Right atrium auricular region (tissue), 2 donors: ENCODE data around the gene TTLL11. TPM values are rescaled to one million over a fixed set of nuclear protein-coding genes. Genes with fewer than 3 reads are reported as not detected.
"Not testable (repeated sequence)": the region's sequence is repeated elsewhere in the genome, so short reads cannot be mapped to it uniquely, and the experiment has no call there.

ENCODE experiments used
- DNase-seq: peaks from one replicate; pipeline ENCODE4 v3.0.0-alpha.2; 2019; ENCODE audit warnings: low spot score
- H3K27ac ChIP-seq, 2 donors: fragments of 200-600 bp; sonication (generic); 1 replicate in 1 of 2; 2 replicates in 1 of 2; pipeline ENCODE4 v1.5.1; 2016 to 2019
- H3K27me3 ChIP-seq, 2 donors: fragments of 200-600 bp; sonication (generic); one replicate each; pipeline versions ENCODE4 v1.5.1 to v1.6.0; 2017 to 2019
- H3K36me3 ChIP-seq: fragments of 200-600 bp; sonication (generic); one replicate; pipeline ENCODE4 v1.5.1; 2016
- H3K4me1 ChIP-seq, 2 donors: fragments of 200-600 bp; sonication (generic); one replicate each; pipeline versions ENCODE4 v1.5.1 to v1.6.0; 2017 to 2019
- H3K4me3 ChIP-seq, 2 donors: fragments of 200-600 bp; sonication (generic); 1 replicate in 1 of 2; 2 replicates in 1 of 2; pipeline ENCODE4 v1.5.1; 2017 to 2019; ENCODE audit warnings: mild to moderate bottlenecking in 1 of 2, moderate library complexity in 1 of 2
- H3K9me3 ChIP-seq, 2 donors: fragments of 200-600 bp; sonication (generic); one replicate each; pipeline ENCODE4 v1.5.1; 2019
- total RNA-seq, 2 donors: library from RNA; depleted of rRNA; stranded (reverse); fragments of >200 nt; gene quantifications; one replicate each; pipeline ENCODE4 v1.1.0, GENCODE V29; 2016
- TF ChIP-seq, protein P1 (sequence below), 2 donors: fragments of 200-600 bp; sonication (generic); IDR thresholded peaks; one replicate each; pipeline ENCODE4 v1.5.1; 2019; ENCODE audit warnings: antibody characterized with exemption in 2 of 2

The TTLL11 gene
- total RNA-seq, 2 donors from 2014 or later = 5.9 to 7.8 TPM

DNA sequence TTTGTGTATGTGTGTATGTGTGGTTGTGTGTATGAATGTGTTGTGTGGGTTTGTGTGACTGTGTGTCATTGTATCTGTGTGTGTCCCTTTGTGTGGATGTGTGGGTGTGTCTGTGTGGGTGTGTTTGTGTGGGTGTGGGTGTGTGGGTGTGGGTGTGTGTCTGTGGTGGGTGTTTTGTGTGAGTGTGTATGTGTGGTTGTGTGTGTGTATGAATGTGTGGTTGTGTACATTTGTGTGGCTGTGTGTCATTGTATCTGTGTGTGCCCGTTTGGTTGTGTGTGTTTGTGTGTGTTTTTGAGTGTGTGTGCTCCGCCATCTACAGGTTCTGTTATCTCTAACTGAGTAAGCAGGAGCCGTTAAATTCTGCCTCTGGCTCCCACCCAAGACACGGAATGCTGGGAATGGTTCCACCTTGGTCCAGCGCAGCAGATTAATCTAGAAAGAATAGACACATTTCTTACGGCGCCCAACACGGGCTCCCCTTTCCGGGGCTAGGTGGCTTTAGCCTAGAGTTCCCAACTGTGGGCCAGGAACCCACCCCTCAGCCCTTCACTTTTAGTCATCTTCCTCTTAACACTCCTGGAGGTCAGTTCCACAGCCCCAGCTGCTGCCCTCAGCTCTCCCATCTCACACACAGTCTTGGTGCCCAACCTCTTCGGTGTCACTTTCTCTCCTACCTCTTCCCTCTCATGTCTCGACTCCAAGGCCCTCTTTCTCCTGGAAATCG lies 197.1 kb downstream of the TTLL11 start:
- no peaks in the 10 kb centered on the region for H3K27me3 ChIP-seq
- no peaks in the 10 kb centered on the region for H3K9me3 ChIP-seq
- TF ChIP-seq, protein P1, sequence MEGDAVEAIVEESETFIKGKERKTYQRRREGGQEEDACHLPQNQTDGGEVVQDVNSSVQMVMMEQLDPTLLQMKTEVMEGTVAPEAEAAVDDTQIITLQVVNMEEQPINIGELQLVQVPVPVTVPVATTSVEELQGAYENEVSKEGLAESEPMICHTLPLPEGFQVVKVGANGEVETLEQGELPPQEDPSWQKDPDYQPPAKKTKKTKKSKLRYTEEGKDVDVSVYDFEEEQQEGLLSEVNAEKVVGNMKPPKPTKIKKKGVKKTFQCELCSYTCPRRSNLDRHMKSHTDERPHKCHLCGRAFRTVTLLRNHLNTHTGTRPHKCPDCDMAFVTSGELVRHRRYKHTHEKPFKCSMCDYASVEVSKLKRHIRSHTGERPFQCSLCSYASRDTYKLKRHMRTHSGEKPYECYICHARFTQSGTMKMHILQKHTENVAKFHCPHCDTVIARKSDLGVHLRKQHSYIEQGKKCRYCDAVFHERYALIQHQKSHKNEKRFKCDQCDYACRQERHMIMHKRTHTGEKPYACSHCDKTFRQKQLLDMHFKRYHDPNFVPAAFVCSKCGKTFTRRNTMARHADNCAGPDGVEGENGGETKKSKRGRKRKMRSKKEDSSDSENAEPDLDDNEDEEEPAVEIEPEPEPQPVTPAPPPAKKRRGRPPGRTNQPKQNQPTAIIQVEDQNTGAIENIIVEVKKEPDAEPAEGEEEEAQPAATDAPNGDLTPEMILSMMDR (IDR thresholded peaks at IDR 0.05) = no peak
- no peaks in the 10 kb centered on the region for H3K4me1 ChIP-seq
- no peak overlapping the region for H3K27ac ChIP-seq
- DNase-seq = no peak
- no peaks in the 10 kb centered on the region for H3K36me3 ChIP-seq
- no peak overlapping the region for H3K4me3 ChIP-seq

DNA sequence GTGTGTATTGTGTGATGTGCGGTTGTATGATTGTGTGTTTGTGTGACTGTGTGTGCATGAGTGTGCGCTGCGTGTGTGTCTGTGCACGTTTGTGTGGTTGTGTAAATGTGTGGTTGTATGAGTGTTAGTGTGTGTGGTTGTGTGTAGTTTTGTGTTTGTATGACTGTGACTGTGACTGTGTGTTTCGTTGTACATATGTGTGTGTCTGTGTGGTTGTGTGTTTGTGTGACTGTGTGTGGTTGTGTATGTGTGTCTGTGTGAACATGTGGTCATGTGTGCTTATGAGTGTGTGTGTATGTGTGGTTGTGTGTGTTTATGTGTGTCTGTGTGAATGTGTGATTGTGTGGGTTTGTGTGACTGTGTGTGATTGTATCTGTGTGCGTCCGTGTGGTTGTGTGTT lies 197.8 kb downstream of the TTLL11 start:
- no peaks in the 10 kb centered on the region for H3K36me3 ChIP-seq
- DNase-seq = no peak
- TF ChIP-seq, protein P1 (IDR thresholded peaks at IDR 0.05) = no peak
- H3K27ac ChIP-seq = no peak overlapping the region
- no peaks in the 10 kb centered on the region for H3K9me3 ChIP-seq
- peaks cover 0 to 4% of the 10 kb centered on the region in 2 donors for H3K4me1 ChIP-seq
- no peaks in the 10 kb centered on the region for H3K27me3 ChIP-seq
- no peak overlapping the region for H3K4me3 ChIP-seq

DNA sequence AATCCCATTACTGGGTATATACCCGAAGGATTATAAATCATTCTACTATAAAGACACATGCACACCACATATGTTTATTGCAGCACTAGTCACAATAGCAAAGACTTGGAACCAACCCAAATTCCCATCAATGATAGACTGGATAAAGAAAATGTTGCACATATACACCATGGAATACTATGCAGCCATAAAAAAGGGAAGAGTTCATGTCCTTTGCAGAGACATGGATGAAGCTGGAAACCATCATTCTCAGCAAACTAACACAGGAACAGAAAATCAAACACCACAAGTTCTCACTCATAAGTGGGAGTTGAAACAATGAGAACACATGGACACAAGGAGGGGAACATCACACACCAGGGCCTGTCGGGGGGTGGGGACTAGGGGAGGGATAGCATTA lies 198.7 kb downstream of the TTLL11 start:
- H3K27me3 ChIP-seq, H3K4me1 ChIP-seq, H3K36me3 ChIP-seq, H3K27ac ChIP-seq, H3K9me3 ChIP-seq, H3K4me3 ChIP-seq, DNase-seq: not testable (repeated sequence)

DNA sequence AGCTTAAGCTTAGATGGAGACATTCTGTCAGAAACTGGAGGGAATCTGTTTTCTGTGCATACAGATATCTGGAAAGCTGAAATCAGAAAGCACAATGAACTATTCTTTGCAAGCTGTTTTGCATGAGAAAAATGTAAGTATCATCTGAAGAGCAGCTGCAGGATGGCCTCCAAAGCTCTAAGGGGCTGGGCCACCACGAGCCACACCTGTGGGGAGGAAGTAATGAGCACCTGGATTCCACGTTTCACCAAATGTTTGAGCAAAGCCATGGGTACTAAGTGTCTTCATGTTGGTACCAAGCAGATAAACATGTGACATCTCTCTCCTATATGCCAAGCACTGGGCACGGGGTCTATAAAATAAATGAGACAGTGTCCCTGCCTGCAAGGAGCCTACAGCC lies 199.3 kb downstream of the TTLL11 start:
- no peak overlapping the region for H3K27ac ChIP-seq
- no peaks in the 10 kb centered on the region for H3K36me3 ChIP-seq
- H3K27me3 ChIP-seq = no peaks in the 10 kb centered on the region
- peaks cover 0 to 6% of the 10 kb centered on the region in 2 donors for H3K4me1 ChIP-seq
- DNase-seq = no peak
- no peaks in the 10 kb centered on the region for H3K9me3 ChIP-seq
- H3K4me3 ChIP-seq = no peak overlapping the region
- TF ChIP-seq, protein P1 (IDR thresholded peaks at IDR 0.05) = no peak

DNA sequence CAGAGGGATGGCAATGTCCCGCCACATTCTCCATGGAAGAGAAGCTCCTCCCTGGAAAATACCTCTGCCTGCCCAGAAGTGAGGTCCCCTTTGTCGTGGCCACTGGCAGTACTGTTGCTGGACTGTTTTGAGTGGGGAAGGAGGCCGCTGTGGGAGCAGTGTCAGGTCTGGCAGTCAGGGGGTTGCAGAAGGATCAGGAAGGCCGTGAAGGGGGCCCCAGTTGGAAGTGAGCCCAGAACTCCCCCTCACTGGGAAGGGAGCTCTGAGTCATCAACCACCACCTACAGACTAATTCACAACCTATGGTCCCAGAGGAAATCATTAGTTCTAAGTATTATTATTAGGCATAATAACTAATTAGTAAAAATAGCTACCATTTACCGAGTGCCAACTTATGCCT lies 200.4 kb downstream of the TTLL11 start:
- Histone ChIP-seq H3K27ac (no peak overlapping the region), H3K36me3 (no peaks in the 10 kb centered on the region), H3K9me3 (no peaks in the 10 kb centered on the region), H3K4me1 (peaks cover 0 to 12% of the 10 kb centered on the region in 2 donors), H3K27me3 (no peaks in the 10 kb centered on the region), H3K4me3 (no peak overlapping the region)
- DNase-seq = no peak
- TF ChIP-seq, protein P1 (IDR thresholded peaks at IDR 0.05) = no peak

DNA sequence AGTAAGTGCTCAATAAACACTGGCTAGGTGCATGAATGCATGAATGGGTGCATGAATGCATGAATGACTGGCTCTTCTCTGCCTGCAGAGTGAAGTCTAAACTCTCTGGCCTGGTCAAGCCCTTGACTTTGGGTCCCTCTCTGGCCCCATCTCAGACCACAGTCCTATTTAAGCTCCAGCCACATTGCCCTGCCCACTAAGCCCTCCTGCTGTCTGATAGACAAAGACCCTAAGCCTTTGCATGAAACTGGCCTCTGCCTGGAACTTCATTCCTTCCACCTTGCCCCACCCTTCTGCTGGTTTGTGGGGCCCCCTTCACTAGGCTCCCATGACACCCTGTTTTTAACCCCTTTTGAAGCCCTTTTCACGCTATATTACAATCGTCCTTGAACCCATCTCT lies 202.4 kb downstream of the TTLL11 start:
- Histone ChIP-seq H3K4me3 (no peak overlapping the region), H3K9me3 (no peaks in the 10 kb centered on the region), H3K27ac (no peak overlapping the region), H3K36me3 (no peaks in the 10 kb centered on the region), H3K27me3 (no peaks in the 10 kb centered on the region), H3K4me1 (peaks cover 0 to 17% of the 10 kb centered on the region in 2 donors)
- TF ChIP-seq, protein P1 (IDR thresholded peaks at IDR 0.05) = no peak
- DNase-seq = no peak
